Transverse colon (tissue), 4 donors: ENCODE measurements around the gene BAHCC1. TPM values are rescaled to one million over a fixed set of nuclear protein-coding genes. Genes with fewer than 3 reads are reported as not detected.

ENCODE experiments used
- DNase-seq: peaks from one replicate; pipeline ENCODE4 v3.0.0-alpha.2; 2019
- H3K27ac ChIP-seq, 4 donors: fragments of 200-600 bp; sonication (generic); 2 replicates each; pipeline ENCODE4 v1.5.1; 2016 to 2018; ENCODE audit warnings: inconsistent platforms in 4 of 4
- H3K27me3 ChIP-seq: fragments of 200-600 bp; sonication (generic); 2 replicates; pipeline ENCODE4 v1.5.1; 2017; ENCODE audit warnings: inconsistent platforms
- H3K36me3 ChIP-seq, 4 donors: fragments of 200-600 bp; sonication (generic); 2 replicates each; pipeline ENCODE4 v1.5.1; 2017 to 2019; ENCODE audit warnings: inconsistent platforms in 4 of 4
- H3K4me1 ChIP-seq, 4 donors: fragments of 200-600 bp; sonication (generic); 2 replicates each; pipeline ENCODE4 v1.5.1; 2017 to 2020; ENCODE audit warnings: inconsistent platforms in 4 of 4
- H3K4me3 ChIP-seq, 4 donors: fragments of 200-600 bp; sonication (generic); 1 replicate in 1 of 4; 2 replicates in 3 of 4; pipeline versions ENCODE4 v1.5.1 to v1.6.1; 2017 to 2019; ENCODE audit warnings: inconsistent platforms in 4 of 4
- H3K9me3 ChIP-seq, 2 donors: fragments of 200-600 bp; sonication (generic); 2 replicates each; pipeline ENCODE4 v1.5.1; 2017 to 2019; ENCODE audit warnings: inconsistent platforms in 2 of 2
- CTCF ChIP-seq, 5 experiments: fragments of 200-600 bp in 3 of 5; fragments of 450-650 bp in 2 of 5; sonication (generic) in 3 of 5; IDR thresholded peaks; 1 replicate in 2 of 5; 2 replicates in 3 of 5; pipeline ENCODE4 v1.5.1; 2016 to 2017; ENCODE audit warnings: antibody characterized with exemption in 5 of 5, inconsistent platforms in 3 of 5, mild to moderate bottlenecking in 2 of 5, moderate library complexity in 1 of 5
- EP300 ChIP-seq: sonication (generic); formaldehyde crosslinking; IDR thresholded peaks from one replicate; pipeline ENCODE4 v1.6.1; 2017; ENCODE audit warnings: antibody characterized with exemption, low read depth
- POLR2A ChIP-seq: fragments of 450-650 bp; IDR thresholded peaks from one replicate; pipeline ENCODE4 v1.6.1; 2016; ENCODE audit warnings: antibody characterized with exemption, mild to moderate bottlenecking, moderate library complexity
- POLR2AphosphoS5 ChIP-seq, 3 donors: sonication (generic); formaldehyde crosslinking; IDR thresholded peaks; one replicate each; pipeline ENCODE4 v1.6.1; 2016; ENCODE audit warnings: antibody characterized with exemption in 3 of 3
- WGBS, 2 donors: methylation state at CpG; one replicate each; pipeline ENCODE4 v1.1.5; 2018; ENCODE audit warnings: low coverage in 1 of 2; 5-methylcytosine and 5-hydroxymethylcytosine counted together
- in situ Hi-C, 4 donors: fragments of 200-750 bp; cut with MboI; loops; one replicate each; pipeline versions ENCODE4 v1.15.0 to v1.15.1; 2017; ENCODE audit warnings: low sequenced_read_pairs in 3 of 4, low pct_ligation_motif_present in 1 of 4, low pct_unique_long_range_greater_than_20kb in 1 of 4
- intact Hi-C: fragments of 100-400 bp; cut with DNase I; formaldehyde crosslinking; loops from one replicate; pipeline ENCODE4 v1.15.1; 2023; ENCODE audit warnings: low total_unique reads
- total RNA-seq, 4 donors: library from RNA; depleted of rRNA; stranded (reverse); fragments of >200 nt; gene quantifications; one replicate each; pipeline ENCODE4 v1.1.0, GENCODE V29; 2016

BAHCC1 gene
- total RNA-seq, 4 donors from 2014 or later, result 8.7 to 133 (median 12.4) TPM

- Histone ChIP-seq H3K4me3 (no peak overlapping the region), H3K27ac (no peak overlapping the region), H3K9me3 (no peaks in the 10 kb centered on the region), H3K4me1 (peaks cover 9 to 17% (median 12%) of the 10 kb centered on the region in 4 donors), H3K27me3 (no peaks in the 10 kb centered on the region), H3K36me3 (no peaks in the 10 kb centered on the region)
- intact Hi-C loops (no loop called here), in situ Hi-C loops (loop anchor here in 1 of 4 donors (25.0 kb wide), 2 partner anchors 95 to 105 kb away; partner anchors contain the start of gene SLC38A10)
- no peak for TF ChIP-seq EP300
- no peak for TF ChIP-seq POLR2A
- TF ChIP-seq POLR2AphosphoS5 (IDR thresholded peaks at IDR 0.05), result no peak
- TF ChIP-seq CTCF (IDR thresholded peaks at IDR 0.05), result no peak
- no peak for DNase-seq
- 86% methylated on average over 29 of the region's 37 CpGs; no CpG with 5 or more reads in 1 of the 2 donors for WGBS, 2 donors
These were observed 13.4 kb upstream of the BAHCC1 start for GRCh38 chr17:81381632-81382577.

GRCh38 chr17:81382851-81383250, 12.4 kb upstream of the BAHCC1 start:
- H3K36me3 ChIP-seq, result no peaks in the 10 kb centered on the region
- no peaks in the 10 kb centered on the region for H3K27me3 ChIP-seq
- in situ Hi-C loops, result loop anchor here in 1 of 4 donors (25.0 kb wide), 2 partner anchors 96 to 104 kb away; partner anchors contain the start of gene SLC38A10
- DNase-seq, result no peak
- no peak overlapping the region for H3K27ac ChIP-seq
- TF ChIP-seq POLR2AphosphoS5 (IDR thresholded peaks at IDR 0.05) (no peak), CTCF (IDR thresholded peaks at IDR 0.05) (no peak), EP300 (no peak), POLR2A (no peak)
- intact Hi-C loops, result no loop called here
- H3K9me3 ChIP-seq, result no peaks in the 10 kb centered on the region
- 89% methylated on average over 5 of the region's 6 CpGs; no CpG with 5 or more reads in 1 of the 2 donors for WGBS, 2 donors
- H3K4me3 ChIP-seq, result no peak overlapping the region
- peaks cover 9 to 23% (median 16%) of the 10 kb centered on the region in 4 donors for H3K4me1 ChIP-seq

GRCh38 chr17:81383504-81384421, 11.5 kb upstream of the BAHCC1 start:
- intact Hi-C loops, result no loop called here
- Histone ChIP-seq H3K4me1 (peaks cover 18 to 32% (median 25%) of the 10 kb centered on the region in 4 donors), H3K27me3 (no peaks in the 10 kb centered on the region), H3K27ac (no peak overlapping the region), H3K9me3 (no peaks in the 10 kb centered on the region), H3K36me3 (no peaks in the 10 kb centered on the region), H3K4me3 (no peak overlapping the region)
- in situ Hi-C loops, result loop anchor here in 1 of 4 donors (25.0 kb wide), 2 partner anchors 96 to 104 kb away; partner anchors contain the start of gene SLC38A10
- no peak for DNase-seq
- no peak for TF ChIP-seq EP300
- no peak for TF ChIP-seq POLR2A
- no peak for TF ChIP-seq CTCF (IDR thresholded peaks at IDR 0.05)
- TF ChIP-seq POLR2AphosphoS5 (IDR thresholded peaks at IDR 0.05), result no peak
- 87 to 100% methylated on average over 1 to 32 of the region's 32 CpGs for WGBS, 2 donors
